Renal cortex interstitium (tissue), 15 donors: ENCODE results near the gene AFAP1L2. TPM values are rescaled to one million over a fixed set of nuclear protein-coding genes. Genes with fewer than 3 reads are reported as not detected.

Experiments used
- DNase-seq, 11 donors: peaks; one replicate each; pipeline ENCODE4 v3.0.0-alpha.2; 2013; ENCODE audit warnings: low read depth in 9 of 11, low spot score in 4 of 11; ENCODE audit errors: extremely low read depth in 1 of 11
- long read RNA-seq, 16 experiments: transcript quantifications; one replicate each; lab custom pipeline, GENCODE V29; 2026
- polyA plus RNA-seq, 3 donors: library from polyadenylated mRNA; unstranded; fragments of 120-200 nt; gene quantifications; one replicate each; pipeline ENCODE4 v1.2.1, GENCODE V29; 2013; ENCODE audit not compliant: insufficient read length in 3 of 3

Gene AFAP1L2, protein sequence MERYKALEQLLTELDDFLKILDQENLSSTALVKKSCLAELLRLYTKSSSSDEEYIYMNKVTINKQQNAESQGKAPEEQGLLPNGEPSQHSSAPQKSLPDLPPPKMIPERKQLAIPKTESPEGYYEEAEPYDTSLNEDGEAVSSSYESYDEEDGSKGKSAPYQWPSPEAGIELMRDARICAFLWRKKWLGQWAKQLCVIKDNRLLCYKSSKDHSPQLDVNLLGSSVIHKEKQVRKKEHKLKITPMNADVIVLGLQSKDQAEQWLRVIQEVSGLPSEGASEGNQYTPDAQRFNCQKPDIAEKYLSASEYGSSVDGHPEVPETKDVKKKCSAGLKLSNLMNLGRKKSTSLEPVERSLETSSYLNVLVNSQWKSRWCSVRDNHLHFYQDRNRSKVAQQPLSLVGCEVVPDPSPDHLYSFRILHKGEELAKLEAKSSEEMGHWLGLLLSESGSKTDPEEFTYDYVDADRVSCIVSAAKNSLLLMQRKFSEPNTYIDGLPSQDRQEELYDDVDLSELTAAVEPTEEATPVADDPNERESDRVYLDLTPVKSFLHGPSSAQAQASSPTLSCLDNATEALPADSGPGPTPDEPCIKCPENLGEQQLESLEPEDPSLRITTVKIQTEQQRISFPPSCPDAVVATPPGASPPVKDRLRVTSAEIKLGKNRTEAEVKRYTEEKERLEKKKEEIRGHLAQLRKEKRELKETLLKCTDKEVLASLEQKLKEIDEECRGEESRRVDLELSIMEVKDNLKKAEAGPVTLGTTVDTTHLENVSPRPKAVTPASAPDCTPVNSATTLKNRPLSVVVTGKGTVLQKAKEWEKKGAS
- polyA plus RNA-seq: 10 to 100 TPM; 33.0 to 41.6 (median 36.6) TPM
- long read RNA-seq, donor 1, partial matches to known transcripts: 6 of 10 reads
- long read RNA-seq, donor 1, other reads (novel, unspliced or antisense): 0 of 10 reads
- long read RNA-seq, donor 2, partial matches to known transcripts: 0 of 4 reads
- long read RNA-seq, donor 2, other reads (novel, unspliced or antisense): 0 of 4 reads
- long read RNA-seq, donor 3, partial matches to known transcripts: 5 of 8 reads
- long read RNA-seq, donor 3, other reads (novel, unspliced or antisense): 0 of 8 reads
- long read RNA-seq, donor 4, partial matches to known transcripts: 0 of 2 reads
- long read RNA-seq, donor 4, other reads (novel, unspliced or antisense): 0 of 2 reads
- long read RNA-seq, donor 5: 0 reads
- long read RNA-seq, donor 6, partial matches to known transcripts: 7 of 10 reads
- long read RNA-seq, donor 6, other reads (novel, unspliced or antisense): 0 of 10 reads
- long read RNA-seq, donor 7, partial matches to known transcripts: 7 of 10 reads
- long read RNA-seq, donor 7, other reads (novel, unspliced or antisense): 0 of 10 reads
- long read RNA-seq, donor 8, partial matches to known transcripts: 17 of 24 reads
- long read RNA-seq, donor 8, other reads (novel, unspliced or antisense): 0 of 24 reads
- long read RNA-seq, donor 9, partial matches to known transcripts: 0 of 4 reads
- long read RNA-seq, donor 9, other reads (novel, unspliced or antisense): 0 of 4 reads
- long read RNA-seq, donor 10, partial matches to known transcripts: 5 of 7 reads
- long read RNA-seq, donor 10, other reads (novel, unspliced or antisense): 0 of 7 reads
- long read RNA-seq, donor 11, partial matches to known transcripts: 0 of 1 reads
- long read RNA-seq, donor 11, other reads (novel, unspliced or antisense): 0 of 1 reads
- long read RNA-seq, donor 12, partial matches to known transcripts: 5 of 5 reads
- long read RNA-seq, donor 12, other reads (novel, unspliced or antisense): 0 of 5 reads
- long read RNA-seq, donor 13: 0 reads
- long read RNA-seq, donor 14, partial matches to known transcripts: 0 of 1 reads
- long read RNA-seq, donor 14, other reads (novel, unspliced or antisense): 0 of 1 reads
- long read RNA-seq, donor 15, partial matches to known transcripts: 0 of 1 reads
- long read RNA-seq, donor 15, other reads (novel, unspliced or antisense): 0 of 1 reads
- long read RNA-seq, donor 16, partial matches to known transcripts: 32 of 35 reads
- long read RNA-seq, donor 16, other reads (novel, unspliced or antisense): 0 of 35 reads

DNA sequence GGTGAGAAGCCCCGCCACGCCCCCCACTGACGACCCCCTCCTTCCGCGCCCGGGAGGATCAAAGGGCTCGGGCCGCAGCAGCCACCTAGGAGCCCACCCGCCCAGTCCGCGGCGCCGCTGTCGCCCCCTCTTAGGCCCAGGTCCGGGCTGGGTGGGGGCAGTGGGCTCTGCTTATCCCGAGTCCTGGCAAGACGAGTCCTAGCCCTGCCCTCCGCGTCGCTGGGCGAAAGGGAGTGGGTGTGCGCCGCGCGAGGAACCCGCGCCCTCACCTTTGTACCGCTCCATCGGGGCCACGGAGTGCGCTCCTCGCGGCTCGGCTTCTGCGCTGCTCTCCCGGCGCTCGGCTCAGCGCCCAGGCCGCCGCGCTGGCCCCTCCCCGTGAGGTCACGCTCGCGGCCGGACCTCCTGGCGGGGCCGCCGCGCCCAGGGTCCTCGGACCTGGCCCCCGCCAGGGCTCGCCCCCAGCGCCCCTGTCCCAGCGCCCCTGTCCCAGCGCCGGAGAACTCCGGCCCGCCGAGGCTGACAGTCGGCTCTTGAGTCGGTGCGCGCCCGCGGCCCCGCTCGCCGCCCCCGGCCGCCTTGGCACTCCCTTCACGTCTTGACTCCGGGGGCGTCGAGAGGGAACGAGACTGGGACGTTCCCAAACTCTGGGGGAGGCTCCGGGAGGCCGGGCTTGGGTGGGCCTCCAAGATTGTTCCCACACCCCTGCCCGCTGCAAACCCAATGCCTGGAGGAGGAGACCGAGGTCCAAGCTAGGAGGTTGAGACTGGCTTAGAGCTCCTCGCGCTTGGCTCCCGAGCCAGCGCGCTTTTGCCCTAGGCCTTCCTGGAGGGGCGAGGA lies at the start of gene AFAP1L2:
Gene AFAP1L2, minus strand, starts transcription at position 332 of the 840 bp plus-strand sequence. Its CDS starts 47 bp downstream, at position 285.
- DNase-seq: no peak

DNA sequence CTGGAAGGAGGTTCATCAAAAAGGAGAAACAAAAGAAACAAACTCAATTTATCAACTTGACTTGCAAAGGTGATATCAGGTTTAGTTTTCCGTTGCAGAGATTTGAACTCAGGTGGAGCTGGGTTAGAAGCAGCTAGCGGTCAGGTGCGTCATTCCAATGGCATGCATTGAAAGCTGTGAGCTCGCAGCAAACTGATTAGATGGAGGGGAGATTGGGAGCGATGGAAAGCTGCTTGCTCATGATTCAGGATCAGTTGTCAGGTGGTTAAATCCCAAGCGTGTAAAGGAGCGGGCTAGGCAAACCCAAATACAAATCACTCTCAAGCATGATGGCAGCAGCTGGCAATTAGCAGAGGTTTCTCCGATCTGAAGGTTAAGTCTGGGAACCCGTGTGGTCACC lies 49.3 kb upstream of the AFAP1L2 start:
- no peak for DNase-seq

DNA sequence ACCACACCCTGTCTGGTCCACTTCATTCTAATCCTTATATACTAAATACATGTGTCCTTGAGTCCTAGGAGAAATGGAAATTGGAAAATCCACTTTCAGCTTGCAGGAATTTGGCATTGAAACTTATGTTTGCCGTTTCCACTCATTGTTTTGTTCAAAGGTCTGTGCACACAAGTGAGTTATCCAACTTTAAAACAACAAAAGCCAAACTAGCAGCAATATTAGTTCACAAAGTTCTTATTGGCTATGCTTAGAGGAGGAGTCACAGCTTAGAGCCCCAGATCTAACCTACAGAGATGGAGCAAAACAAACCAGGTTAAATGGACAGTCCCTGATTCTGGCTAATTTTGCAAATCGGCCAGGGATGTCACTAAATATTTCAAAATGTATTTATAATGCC lies 44.6 kb upstream of the AFAP1L2 start:
- no peak for DNase-seq

DNA sequence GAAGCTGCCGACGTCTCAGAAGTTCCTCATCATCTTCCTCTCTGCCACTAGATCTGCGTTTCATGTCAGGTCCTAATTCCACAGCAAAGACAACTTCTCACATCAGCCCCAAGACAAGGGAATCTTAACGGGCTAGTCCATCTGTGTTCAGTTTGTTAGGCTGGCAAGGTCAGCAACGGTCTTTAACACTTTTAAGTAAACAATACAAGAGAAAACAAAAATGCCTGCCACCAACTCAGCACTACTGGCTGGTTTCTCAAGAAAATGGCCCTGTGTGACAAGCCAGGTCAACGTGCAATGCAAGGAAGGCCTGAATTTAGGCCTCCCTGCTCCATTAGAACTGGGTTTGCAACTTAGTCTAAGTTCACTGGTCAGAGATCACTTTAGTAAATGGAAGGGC lies 41.0 kb upstream of the AFAP1L2 start:
- DNase-seq: no peak

DNA sequence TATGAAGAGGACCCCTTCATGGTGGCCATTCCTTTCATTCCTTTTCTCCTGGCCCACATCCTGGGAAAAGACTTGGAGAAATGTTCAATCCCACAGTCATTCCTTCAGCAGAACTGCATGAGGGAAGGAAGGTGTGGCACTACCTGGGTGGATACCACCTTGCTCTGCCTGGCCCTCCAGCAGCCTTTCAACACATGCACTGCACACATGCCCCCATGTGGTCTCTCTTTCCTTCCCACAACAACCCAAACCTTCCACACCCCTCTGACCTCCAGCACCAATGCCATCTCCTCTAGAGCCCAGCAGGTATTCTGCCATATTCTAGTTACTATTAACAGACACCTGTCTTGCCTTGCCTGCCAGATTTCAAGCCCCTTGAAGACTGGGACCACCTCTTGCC lies 40.5 kb upstream of the AFAP1L2 start:
- no peak for DNase-seq

DNA sequence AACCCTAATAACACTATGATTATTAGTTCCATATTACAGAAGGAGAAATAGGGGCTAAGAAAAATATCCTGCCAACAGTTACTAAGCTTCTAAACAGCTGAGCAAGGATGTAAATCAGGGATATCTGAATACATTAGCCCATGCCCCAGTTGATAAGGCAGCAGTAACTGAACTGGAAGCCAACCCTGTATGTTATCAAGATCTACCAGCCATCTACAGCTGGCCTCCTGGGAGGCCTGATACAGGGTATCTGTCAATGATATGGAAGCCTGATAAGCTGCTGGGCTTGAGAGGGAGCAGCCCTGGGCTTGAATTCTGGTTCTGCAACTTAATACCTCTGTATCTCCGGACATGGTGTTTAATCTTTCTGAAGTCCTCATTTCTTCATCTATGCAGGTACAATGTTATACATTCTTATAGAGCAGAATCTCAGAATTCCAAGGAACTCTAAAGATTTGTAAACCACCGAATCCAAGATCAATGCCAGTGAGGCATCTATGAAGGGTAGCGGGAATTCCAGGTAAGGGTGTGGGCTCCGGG lies 37.9 kb upstream of the AFAP1L2 start:
- DNase-seq: no peak

DNA sequence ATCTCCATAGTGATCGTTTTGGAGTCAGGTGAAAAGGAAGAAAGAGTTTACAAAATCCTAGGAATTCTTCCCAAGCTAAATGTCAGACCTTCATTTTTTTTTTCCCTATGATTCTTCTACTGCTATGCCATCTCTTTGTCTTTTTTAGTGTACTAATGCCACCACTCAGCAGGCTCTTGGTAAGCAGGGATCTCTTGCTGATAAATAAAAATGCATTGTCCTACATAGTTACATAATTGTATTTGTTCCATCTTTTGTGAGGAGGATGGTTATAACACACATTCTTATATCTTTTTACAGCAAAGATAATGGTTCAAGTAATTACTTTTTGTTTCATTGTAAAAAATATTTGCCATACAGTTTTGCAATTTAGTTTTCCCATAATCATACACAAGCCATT lies 36.8 kb upstream of the AFAP1L2 start:
- no peak for DNase-seq

DNA sequence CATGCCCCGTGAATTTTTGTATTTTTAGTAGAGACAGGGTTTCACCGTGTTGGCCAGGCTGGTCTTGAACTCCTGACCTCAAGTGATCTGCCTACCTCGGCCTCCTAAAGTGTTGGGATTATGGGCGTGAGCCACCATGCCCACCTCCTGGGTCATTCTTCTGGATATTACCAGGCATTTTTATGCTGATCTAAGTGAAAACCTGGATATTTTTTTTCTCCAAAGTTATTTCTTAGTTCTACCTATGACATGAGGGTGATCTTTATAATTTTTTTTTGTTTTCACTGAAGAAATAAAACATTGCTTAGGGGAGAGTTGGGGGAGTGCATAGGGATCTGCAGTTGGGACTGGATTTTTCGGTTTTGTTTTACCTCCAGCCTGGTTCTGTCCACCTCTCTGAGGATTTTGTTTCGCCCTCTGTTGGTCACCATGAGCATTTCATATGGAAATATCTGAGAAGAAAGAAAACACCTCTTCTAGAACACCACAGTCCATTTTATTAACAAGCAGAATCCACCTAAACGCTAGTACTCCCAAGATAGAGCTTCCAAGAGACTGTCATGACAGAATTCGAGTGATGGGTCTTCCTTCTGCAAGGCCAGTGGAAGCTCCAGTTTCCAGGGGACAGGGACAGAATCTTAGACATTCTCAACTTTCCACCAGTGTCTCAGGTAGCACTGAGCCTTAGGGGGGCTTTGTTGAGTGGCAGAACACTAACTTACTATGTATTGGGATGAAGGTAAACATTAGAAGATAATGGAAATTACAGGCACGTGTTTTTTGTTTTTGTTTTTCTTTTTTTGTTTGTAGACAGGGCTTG lies 33.4 kb upstream of the AFAP1L2 start:
- no peak for DNase-seq

DNA sequence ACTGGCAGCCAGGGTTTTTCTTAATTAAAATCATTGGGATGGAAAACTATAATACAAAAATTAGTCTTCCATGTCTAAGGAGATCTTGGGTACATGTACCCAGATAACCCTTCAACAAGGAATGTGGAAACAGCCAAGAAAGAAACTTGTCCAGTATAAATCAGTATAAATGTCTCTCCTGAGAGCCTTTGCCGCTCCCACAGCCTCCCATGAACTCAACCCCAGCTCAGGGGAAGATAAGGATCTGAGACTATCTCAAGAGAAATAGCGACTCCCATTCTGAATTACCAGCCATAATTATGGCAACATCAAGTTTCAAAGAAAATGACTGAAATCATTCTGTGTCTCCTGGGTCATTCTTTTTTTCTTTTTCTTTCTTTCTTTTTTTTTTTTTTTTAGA lies 32.6 kb upstream of the AFAP1L2 start:
- peak in 1 of 11 donors; percentile 9 for DNase-seq

DNA sequence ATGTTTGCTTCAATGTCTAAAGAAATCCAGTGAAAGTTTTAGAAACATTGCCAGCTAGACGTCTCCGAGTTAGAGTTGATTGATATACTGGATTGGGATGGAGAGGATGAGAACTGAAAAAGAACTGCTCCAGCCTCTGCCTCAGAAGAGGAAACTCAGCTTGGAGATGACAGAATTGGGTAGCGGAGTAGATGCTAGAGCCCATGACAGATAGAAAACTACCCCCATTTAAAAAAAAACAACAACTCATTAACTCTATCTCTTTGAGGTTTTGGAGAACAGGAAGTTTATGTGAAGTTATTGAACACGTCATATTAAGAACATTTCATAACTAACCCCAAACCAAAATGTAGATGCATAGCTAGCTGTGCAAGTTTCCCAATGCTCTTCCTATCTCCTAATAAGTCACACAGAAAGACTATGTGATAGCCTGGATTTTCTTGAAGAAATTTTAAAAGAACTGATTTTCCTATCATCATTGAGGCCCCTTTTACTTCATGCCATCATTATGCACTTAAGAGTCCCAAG lies 28.3 kb upstream of the AFAP1L2 start:
- no peak for DNase-seq

DNA sequence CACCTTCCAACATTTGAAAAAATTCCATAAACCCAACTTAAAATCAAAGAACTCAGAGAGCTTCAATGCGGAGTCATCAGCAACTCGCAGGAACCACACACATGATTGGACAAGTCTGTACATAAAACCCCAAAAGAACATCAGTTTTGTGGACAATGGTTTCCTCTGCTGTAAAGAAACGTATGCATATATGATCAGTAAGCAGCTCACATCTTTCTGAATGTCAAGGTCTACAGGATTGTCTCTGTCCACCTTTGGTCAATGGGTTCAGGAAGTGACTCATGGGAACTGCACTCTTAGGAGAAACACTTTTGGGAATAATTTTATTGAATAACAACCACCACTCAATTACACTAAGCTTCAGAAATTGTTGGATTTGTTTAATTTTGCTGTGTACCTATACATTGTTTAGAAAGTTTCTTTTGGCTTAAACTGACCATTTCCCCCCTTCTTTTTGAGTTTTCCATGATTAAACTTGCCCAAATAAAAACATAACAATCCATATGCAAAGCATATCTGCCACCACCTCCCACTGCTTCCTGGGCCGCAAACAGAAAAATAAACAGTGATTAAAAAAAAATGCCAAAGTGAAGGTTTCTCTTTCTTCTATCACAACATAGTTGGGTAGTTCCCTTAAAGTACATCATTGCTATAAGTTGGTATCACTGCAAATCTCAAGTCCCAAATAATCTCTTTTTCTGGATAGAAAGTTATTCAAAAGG lies 27.3 kb upstream of the AFAP1L2 start:
- no peak for DNase-seq

DNA sequence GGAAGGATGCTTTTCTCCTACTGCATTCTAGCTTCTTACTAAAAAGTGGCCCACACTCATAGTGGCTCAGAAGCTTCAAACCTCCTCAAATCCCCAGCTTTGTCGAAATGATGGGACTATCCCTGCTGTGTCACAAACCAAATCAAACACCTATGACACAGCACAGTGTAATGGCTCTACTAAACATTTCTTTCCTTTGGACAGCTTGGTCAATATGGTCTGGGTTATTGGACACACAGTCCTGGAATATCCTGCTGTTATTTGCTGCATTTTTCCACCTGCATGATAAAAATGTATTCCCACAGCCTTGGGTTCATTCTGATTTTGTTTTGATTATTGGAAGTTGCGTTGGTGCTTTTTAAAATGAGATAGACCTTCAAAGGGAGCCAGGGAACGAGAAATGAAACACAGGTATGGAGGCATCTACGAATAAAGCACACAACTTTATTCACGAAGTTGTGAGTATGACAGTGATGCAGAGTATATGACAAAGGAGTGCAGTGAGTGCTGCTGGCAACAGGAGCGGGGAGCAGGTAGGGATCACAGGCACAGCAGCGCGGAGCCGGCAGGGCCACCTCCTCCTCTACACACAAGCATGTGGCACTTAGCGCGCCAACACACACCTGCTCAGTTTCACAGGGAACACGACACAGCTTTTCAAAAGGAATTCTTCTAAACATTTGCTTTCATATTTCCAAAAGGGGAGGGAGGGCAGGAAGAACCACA lies 26.5 kb upstream of the AFAP1L2 start:
- no peak for DNase-seq

DNA sequence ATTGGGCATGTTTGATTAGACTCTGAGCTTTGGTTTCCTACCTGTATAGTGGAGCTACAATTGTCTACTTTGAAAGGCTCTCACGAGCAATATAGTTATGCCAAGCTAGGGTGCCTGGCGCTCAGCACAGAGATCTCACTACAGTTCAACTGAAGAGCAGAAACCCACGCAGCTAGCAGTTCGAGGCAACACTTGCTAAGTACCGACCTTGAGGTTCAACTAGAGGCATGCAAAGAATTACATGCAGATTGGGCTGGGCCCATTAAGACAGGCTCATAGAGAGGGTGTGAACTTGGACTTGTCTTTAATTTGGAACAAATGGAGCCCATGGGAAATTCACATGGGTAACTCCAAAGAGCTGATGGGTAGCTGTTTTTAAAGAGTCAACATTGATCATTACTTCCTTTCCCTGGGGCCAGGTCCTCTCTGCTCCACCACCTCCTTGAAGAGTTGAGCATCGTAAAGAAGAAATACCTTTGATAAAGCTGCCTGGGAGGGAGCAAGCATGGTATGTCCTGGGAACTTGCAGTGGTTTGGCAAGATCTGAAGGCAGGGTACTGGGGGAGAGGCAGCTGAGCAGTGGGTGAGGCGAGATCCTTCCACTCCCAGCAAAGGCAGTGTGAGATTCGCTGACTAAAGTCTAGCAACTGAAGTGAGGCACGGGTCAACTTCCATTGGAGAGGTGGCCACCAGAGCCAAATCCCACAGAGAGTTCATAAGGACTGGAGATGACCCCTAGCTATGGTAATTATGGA lies 25.5 kb upstream of the AFAP1L2 start:
- no peak for DNase-seq
